Parathyroid adenoma (tissue), 2 donors: ENCODE measurements around the gene ALOX5AP.

Experiments used
- H2AFZ ChIP-seq: fragments of 300-600 bp; sonication (generic); one replicate; pipeline ENCODE4 v1.7.0; 2017; ENCODE audit warnings: antibody characterized with exemption, mild to moderate bottlenecking
- H3K27ac ChIP-seq: fragments of 300-600 bp; sonication (generic); one replicate; pipeline ENCODE4 v1.7.0; 2017
- H3K27me3 ChIP-seq: fragments of 300-600 bp; sonication (generic); one replicate; pipeline ENCODE4 v1.7.0; 2017; ENCODE audit warnings: low read length; ENCODE audit not compliant: control insufficient read depth, insufficient read depth
- H3K36me3 ChIP-seq: fragments of 300-600 bp; sonication (generic); one replicate; pipeline ENCODE4 v1.7.0; 2017; ENCODE audit warnings: low read length; ENCODE audit not compliant: control insufficient read depth, insufficient read depth
- H3K4me1 ChIP-seq: fragments of 300-600 bp; sonication (generic); one replicate; pipeline ENCODE4 v1.7.0; 2017; ENCODE audit warnings: control low read depth
- H3K4me2 ChIP-seq: fragments of 300-600 bp; sonication (generic); one replicate; pipeline ENCODE4 v1.7.0; 2017; ENCODE audit warnings: low read length
- H3K4me3 ChIP-seq: fragments of 300-600 bp; sonication (generic); one replicate; pipeline ENCODE4 v1.7.0; 2017; ENCODE audit warnings: low read depth, low read length
- H3K79me2 ChIP-seq: fragments of 300-600 bp; sonication (generic); one replicate; pipeline ENCODE4 v1.7.0; 2017; ENCODE audit warnings: control low read depth
- H3K9ac ChIP-seq: fragments of 300-600 bp; sonication (generic); one replicate; pipeline ENCODE4 v1.7.0; 2017; ENCODE audit warnings: mild to moderate bottlenecking
- H3K9me3 ChIP-seq: fragments of 300-600 bp; sonication (generic); one replicate; pipeline ENCODE4 v1.7.0; 2017; ENCODE audit warnings: low read length; ENCODE audit not compliant: control insufficient read depth
- TF ChIP-seq, protein P1 (sequence below): fragments of 300-600 bp; sonication (generic); IDR thresholded peaks from one replicate; pipeline ENCODE4 v1.7.0; 2017; ENCODE audit warnings: antibody characterized with exemption, mild to moderate bottlenecking
- donor health status: primary hyperparathyroidism.

Gene ALOX5AP

GRCh38 chr13:30766231-30766630 is 30.9 kb downstream of the ALOX5AP start:
- Histone ChIP-seq H3K4me3 (no peak overlapping the region), H3K4me1 (no peaks in the 10 kb centered on the region), H3K79me2 (no peaks in the 10 kb centered on the region), H3K27me3 (no peaks in the 10 kb centered on the region), H3K9ac (no peak overlapping the region), H2AFZ (no peak overlapping the region), H3K36me3 (no peaks in the 10 kb centered on the region), H3K9me3 (no peaks in the 10 kb centered on the region), H3K4me2 (no peak overlapping the region), H3K27ac (no peak overlapping the region)
- TF ChIP-seq, protein P1, sequence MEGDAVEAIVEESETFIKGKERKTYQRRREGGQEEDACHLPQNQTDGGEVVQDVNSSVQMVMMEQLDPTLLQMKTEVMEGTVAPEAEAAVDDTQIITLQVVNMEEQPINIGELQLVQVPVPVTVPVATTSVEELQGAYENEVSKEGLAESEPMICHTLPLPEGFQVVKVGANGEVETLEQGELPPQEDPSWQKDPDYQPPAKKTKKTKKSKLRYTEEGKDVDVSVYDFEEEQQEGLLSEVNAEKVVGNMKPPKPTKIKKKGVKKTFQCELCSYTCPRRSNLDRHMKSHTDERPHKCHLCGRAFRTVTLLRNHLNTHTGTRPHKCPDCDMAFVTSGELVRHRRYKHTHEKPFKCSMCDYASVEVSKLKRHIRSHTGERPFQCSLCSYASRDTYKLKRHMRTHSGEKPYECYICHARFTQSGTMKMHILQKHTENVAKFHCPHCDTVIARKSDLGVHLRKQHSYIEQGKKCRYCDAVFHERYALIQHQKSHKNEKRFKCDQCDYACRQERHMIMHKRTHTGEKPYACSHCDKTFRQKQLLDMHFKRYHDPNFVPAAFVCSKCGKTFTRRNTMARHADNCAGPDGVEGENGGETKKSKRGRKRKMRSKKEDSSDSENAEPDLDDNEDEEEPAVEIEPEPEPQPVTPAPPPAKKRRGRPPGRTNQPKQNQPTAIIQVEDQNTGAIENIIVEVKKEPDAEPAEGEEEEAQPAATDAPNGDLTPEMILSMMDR: no peak

- no peak overlapping the region for H3K4me2 ChIP-seq
- no peaks in the 10 kb centered on the region for H3K36me3 ChIP-seq
- no peak overlapping the region for H3K9ac ChIP-seq
- TF ChIP-seq, protein P1: no peak
- H3K4me1 ChIP-seq: no peaks in the 10 kb centered on the region
- H3K9me3 ChIP-seq: no peaks in the 10 kb centered on the region
- H3K27me3 ChIP-seq: no peaks in the 10 kb centered on the region
- H3K79me2 ChIP-seq: no peaks in the 10 kb centered on the region
- H3K27ac ChIP-seq: no peak overlapping the region
- H3K4me3 ChIP-seq: no peak overlapping the region
- H2AFZ ChIP-seq: no peak overlapping the region
Observed at GRCh38 chr13:30770929-30771328, 35.6 kb downstream of the ALOX5AP start.

DNA sequence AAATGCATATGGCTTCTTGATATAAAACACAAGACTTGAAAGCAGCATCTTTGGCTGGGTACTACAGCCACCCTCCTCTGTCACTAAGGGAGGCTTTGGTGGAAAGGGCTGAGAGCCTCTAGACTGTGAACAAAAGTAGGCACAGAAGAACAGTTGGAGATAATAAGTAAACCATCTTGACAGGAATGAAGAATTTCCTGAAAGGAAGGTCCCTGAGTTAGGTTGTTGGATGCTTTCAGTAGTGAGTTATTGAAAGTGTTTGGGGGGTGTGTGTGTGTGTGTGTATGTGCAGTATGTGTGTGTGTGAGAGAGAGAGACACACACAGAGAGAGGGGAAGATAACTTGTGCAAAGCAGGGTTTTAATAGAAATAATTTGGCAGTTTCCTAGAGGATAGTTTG is 38.2 kb downstream of the ALOX5AP start:
- H3K9ac ChIP-seq: no peak overlapping the region
- no peaks in the 10 kb centered on the region for H3K27me3 ChIP-seq
- H3K4me3 ChIP-seq: no peak overlapping the region
- no peaks in the 10 kb centered on the region for H3K36me3 ChIP-seq
- no peaks in the 10 kb centered on the region for H3K4me1 ChIP-seq
- H3K9me3 ChIP-seq: no peaks in the 10 kb centered on the region
- no peaks in the 10 kb centered on the region for H3K79me2 ChIP-seq
- H3K4me2 ChIP-seq: no peak overlapping the region
- TF ChIP-seq, protein P1: no peak
- no peak overlapping the region for H3K27ac ChIP-seq
- H2AFZ ChIP-seq: no peak overlapping the region

GRCh38 chr13:30774214-30774730 is 38.9 kb downstream of the ALOX5AP start:
- no peak overlapping the region for H3K4me2 ChIP-seq
- TF ChIP-seq, protein P1: no peak
- no peaks in the 10 kb centered on the region for H3K4me1 ChIP-seq
- H2AFZ ChIP-seq: no peak overlapping the region
- H3K9ac ChIP-seq: no peak overlapping the region
- no peaks in the 10 kb centered on the region for H3K9me3 ChIP-seq
- no peaks in the 10 kb centered on the region for H3K27me3 ChIP-seq
- no peak overlapping the region for H3K27ac ChIP-seq
- H3K36me3 ChIP-seq: no peaks in the 10 kb centered on the region
- no peaks in the 10 kb centered on the region for H3K79me2 ChIP-seq
- no peak overlapping the region for H3K4me3 ChIP-seq

DNA sequence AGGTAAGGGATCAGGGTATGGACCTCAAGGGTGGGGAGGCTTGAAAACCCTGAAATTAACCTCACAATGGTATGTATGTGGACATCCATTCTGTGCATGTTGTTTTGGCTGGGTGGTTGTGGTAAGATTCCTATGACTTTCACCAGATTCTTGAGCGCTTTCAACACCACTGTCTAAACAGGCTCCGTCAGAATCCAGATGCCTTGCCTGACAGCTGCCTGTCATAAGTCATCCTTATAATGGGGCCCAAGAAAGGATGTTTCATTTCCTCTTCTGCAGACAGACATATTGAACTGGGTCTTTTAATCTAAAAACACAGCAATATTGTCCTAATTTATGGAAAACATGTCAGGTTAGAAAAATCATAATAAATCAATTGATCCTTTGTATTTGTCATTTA is 41.3 kb downstream of the ALOX5AP start:
- no peak overlapping the region for H3K9ac ChIP-seq
- no peak overlapping the region for H3K27ac ChIP-seq
- H3K9me3 ChIP-seq: no peaks in the 10 kb centered on the region
- H2AFZ ChIP-seq: no peak overlapping the region
- no peaks in the 10 kb centered on the region for H3K79me2 ChIP-seq
- no peaks in the 10 kb centered on the region for H3K4me1 ChIP-seq
- H3K4me3 ChIP-seq: no peak overlapping the region
- H3K4me2 ChIP-seq: no peak overlapping the region
- TF ChIP-seq, protein P1: no peak
- H3K27me3 ChIP-seq: no peaks in the 10 kb centered on the region
- no peaks in the 10 kb centered on the region for H3K36me3 ChIP-seq
